ENCODE measurements around the gene FLNC. TPM values are rescaled to one million over a fixed set of nuclear protein-coding genes. Genes with fewer than 3 reads are reported as not detected.

FLNC gene
- polyA plus RNA-seq, 1 donor from 2014 or later: 0.36 TPM

- no peak for TF ChIP-seq TAF1 (IDR thresholded peaks at IDR 0.05; ENCODE audit: low read depth)
- TF ChIP-seq RAD21 (conservative IDR thresholded peaks at IDR 0.05): no peak
- TF ChIP-seq EP300 (conservative IDR thresholded peaks at IDR 0.05; ENCODE audit: poor library complexity, severe bottlenecking): no peak
- no peak for TF ChIP-seq MXI1 (conservative IDR thresholded peaks at IDR 0.05; ENCODE audit: poor library complexity, severe bottlenecking)
- TF ChIP-seq CTCF (IDR thresholded peaks at IDR 0.05; ENCODE audit: poor library complexity, severe bottlenecking): no peak
- TF ChIP-seq POLR2AphosphoS5 (IDR thresholded peaks at IDR 0.05): no peak
- TF ChIP-seq SMC3 (conservative IDR thresholded peaks at IDR 0.05; ENCODE audit: poor library complexity): no peak
- TF ChIP-seq EZH2 (IDR thresholded peaks at IDR 0.05; ENCODE audit: borderline replicate concordance, insufficient read depth, low read length, poor library complexity, severe bottlenecking): no peak
- no peak for TF ChIP-seq REST (IDR thresholded peaks at IDR 0.05; ENCODE audit: borderline replicate concordance)
- H3K27me3 ChIP-seq (ENCODE audit: insufficient read depth, low read depth, low read length): no peaks in the 10 kb centered on the region
- H2AFZ ChIP-seq (ENCODE audit: low read depth, low read length): peak overlapping the region; percentile 69
- peak overlapping the region; percentile 98 for H3K4me3 ChIP-seq (ENCODE audit: low read length)
- H3K36me3 ChIP-seq (ENCODE audit: insufficient read depth, low read length): no peaks in the 10 kb centered on the region
- H3K4me2 ChIP-seq (ENCODE audit: low read length): peak overlapping the region; percentile 44
- peaks cover 6% of the 10 kb centered on the region for H3K79me2 ChIP-seq (replicated peaks; ENCODE audit: insufficient read depth, low read length)
- no peaks in the 10 kb centered on the region for H3F3A ChIP-seq (ENCODE audit: insufficient read depth, low read length, poor library complexity, severe bottlenecking)
- H3K9ac ChIP-seq (ENCODE audit: low read length): peak overlapping the region; percentile 92
- no peaks in the 10 kb centered on the region for H3K9me3 ChIP-seq (ENCODE audit: low read length)
- H4K20me1 ChIP-seq (ENCODE audit: insufficient read depth): no peaks in the 10 kb centered on the region
- H3K9me2 ChIP-seq (ENCODE audit: insufficient read depth, low read length): no peaks in the 10 kb centered on the region
- H3K27ac ChIP-seq (ENCODE audit: low read length): no peak overlapping the region
Observed at GRCh38 chr7:128790315-128791041, 39.7 kb upstream of the FLNC start.

GRCh38 chr7:128791121-128791971 lies 38.9 kb upstream of the FLNC start, which contains the start of gene CCDC136:
CCDC136 (plus strand) TSS chr7:128791968; CDS start chr7:128792412, 444 bp downstream.
- H3K4me3 ChIP-seq (ENCODE audit: low read length): peak within 1 kb of the TSS; percentile 98

More at GRCh38 chr7:128791121-128791971, 38.9 kb upstream of the FLNC start, which contains the start of gene CCDC136:
- no peaks in the 10 kb centered on the region for H3K9me2 ChIP-seq (ENCODE audit: insufficient read depth, low read length)
- H2AFZ ChIP-seq (ENCODE audit: low read depth, low read length): peak within 1 kb of the TSS; percentile 88
- peak within 1 kb of the TSS; percentile 65 for H3K4me2 ChIP-seq (ENCODE audit: low read length)
- H3K27me3 ChIP-seq (ENCODE audit: insufficient read depth, low read depth, low read length): no peaks in the 10 kb centered on the region
- no peaks in the 10 kb centered on the region for H4K20me1 ChIP-seq (ENCODE audit: insufficient read depth)
- no peak for TF ChIP-seq EZH2 (IDR thresholded peaks at IDR 0.05; ENCODE audit: borderline replicate concordance, insufficient read depth, low read length, poor library complexity, severe bottlenecking)
- TF ChIP-seq RAD21 (conservative IDR thresholded peaks at IDR 0.05): peak; percentile 15
- TF ChIP-seq POLR2AphosphoS5 (IDR thresholded peaks at IDR 0.05): peak; percentile 30
- no peak for TF ChIP-seq SMC3 (conservative IDR thresholded peaks at IDR 0.05; ENCODE audit: poor library complexity)
- no peak for TF ChIP-seq MXI1 (conservative IDR thresholded peaks at IDR 0.05; ENCODE audit: poor library complexity, severe bottlenecking)
- no peak for TF ChIP-seq EP300 (conservative IDR thresholded peaks at IDR 0.05; ENCODE audit: poor library complexity, severe bottlenecking)
- peak; percentile 54 for TF ChIP-seq REST (IDR thresholded peaks at IDR 0.05; ENCODE audit: borderline replicate concordance)
- TF ChIP-seq TAF1 (IDR thresholded peaks at IDR 0.05; ENCODE audit: low read depth): peak; percentile 56
- TF ChIP-seq CTCF (IDR thresholded peaks at IDR 0.05; ENCODE audit: poor library complexity, severe bottlenecking): no peak
- peaks cover 6% of the 10 kb centered on the region for H3K79me2 ChIP-seq (replicated peaks; ENCODE audit: insufficient read depth, low read length)
- peak within 1 kb of the TSS; percentile 92 for H3K9ac ChIP-seq (ENCODE audit: low read length)
- H3F3A ChIP-seq (ENCODE audit: insufficient read depth, low read length, poor library complexity, severe bottlenecking): no peaks in the 10 kb centered on the region
- H3K9me3 ChIP-seq (ENCODE audit: low read length): no peaks in the 10 kb centered on the region
- H3K36me3 ChIP-seq (ENCODE audit: insufficient read depth, low read length): no peaks in the 10 kb centered on the region
- peak within 1 kb of the TSS; percentile 52 for H3K27ac ChIP-seq (ENCODE audit: low read length)
